Omental fat pad (tissue), 4 donors: Measurements from ENCODE around the gene TMEM220. TPM values are rescaled to one million over a fixed set of nuclear protein-coding genes. Genes with fewer than 3 reads are reported as not detected.

Experiments used
- ATAC-seq: fragments of 150-250 bp; one replicate; pipeline ENCODE4 v1.9.1; 2016; ENCODE audit warnings: mild to moderate bottlenecking, moderate library complexity; ENCODE audit not compliant: low FRiP score
- DNase-seq: peaks from one replicate; pipeline ENCODE4 v3.0.0-alpha.2; 2019; ENCODE audit warnings: low spot score
- CTCF ChIP-seq, 3 donors: fragments of 450-650 bp; IDR thresholded peaks; one replicate each; pipeline ENCODE4 v1.5.1; 2016 to 2017; ENCODE audit warnings: antibody characterized with exemption in 3 of 3, mild to moderate bottlenecking in 3 of 3, moderate library complexity in 2 of 3
- total RNA-seq, 4 donors: library from RNA; depleted of rRNA; stranded (reverse); fragments of >200 nt; gene quantifications; one replicate each; pipeline ENCODE4 v1.1.0, GENCODE V29; 2016

Gene TMEM220
- total RNA-seq, 4 donors from 2014 or later: 7.8 to 17.4 (median 13.4) TPM

- ATAC-seq (no peak), DNase-seq (no peak)
- no peak for TF ChIP-seq CTCF (IDR thresholded peaks at IDR 0.05)
These were observed 26.8 kb upstream of the TMEM220 start for GRCh38 chr17:10756619-10757018.

GRCh38 chr17:10756185-10756584 lies 26.4 kb upstream of the TMEM220 start:
- no peak for ATAC-seq
- no peak for TF ChIP-seq CTCF (IDR thresholded peaks at IDR 0.05)
- DNase-seq: no peak

- no peak for DNase-seq
- no peak for ATAC-seq
- TF ChIP-seq CTCF (IDR thresholded peaks at IDR 0.05): no peak
These were observed 25.8 kb upstream of the TMEM220 start for GRCh38 chr17:10755592-10756127.

GRCh38 chr17:10754861-10755591 lies 25.2 kb upstream of the TMEM220 start:
- DNase-seq: no peak
- TF ChIP-seq CTCF (IDR thresholded peaks at IDR 0.05): no peak
- ATAC-seq: no peak

GRCh38 chr17:10754109-10754508 lies 24.3 kb upstream of the TMEM220 start:
- TF ChIP-seq CTCF (IDR thresholded peaks at IDR 0.05): no peak
- no peak for ATAC-seq

GRCh38 chr17:10752696-10753095 lies 22.9 kb upstream of the TMEM220 start:
- ATAC-seq (no peak), DNase-seq (no peak)
- no peak for TF ChIP-seq CTCF (IDR thresholded peaks at IDR 0.05)

More at GRCh38 chr17:10754109-10754508, 24.3 kb upstream of the TMEM220 start:
- DNase-seq: no peak

GRCh38 chr17:10751563-10751962 lies 21.7 kb upstream of the TMEM220 start:
- ATAC-seq (no peak), DNase-seq (no peak)
- TF ChIP-seq CTCF (IDR thresholded peaks at IDR 0.05): no peak
